Naive thymus-derived CD4-positive, alpha-beta T cell (primary cell): ENCODE measurements around the gene CACNB4. TPM values are rescaled to one million over a fixed set of nuclear protein-coding genes. Genes with fewer than 3 reads are reported as not detected.
A peak's percentile ranks its signal among the peaks of the same experiment; 100 is the strongest.

Source experiments
- ATAC-seq: fragments of 150-1000 bp; cut with Tn5 transposase; 2 replicates; pipeline ENCODE4 v1.10.0; 2021; ENCODE audit warnings: mild to moderate bottlenecking, moderate library complexity
- CTCF ChIA-PET: fragments of 350-600 bp; sonication (Branson Sonifier 250); formaldehyde crosslinking; loops from one replicate; lab custom pipeline; 2021; ENCODE audit warnings: antibody characterized with exemption; lab: Charles Lee
- POLR2A ChIA-PET: fragments of 350-600 bp; sonication (Branson Sonifier 250); formaldehyde crosslinking; loops from one replicate; lab custom pipeline; 2021; ENCODE audit warnings: antibody characterized with exemption, inconsistent platforms; lab: Charles Lee
- DNase-seq, 9 donors: peaks; one replicate each; pipeline versions ENCODE4 v3.0.0 to v3.0.0-alpha.2; 2020 to 2022; ENCODE audit warnings: mixed read lengths in 1 of 9
- H3K27ac ChIP-seq: one replicate; pipeline ENCODE4 v1.7.0; 2013; ENCODE audit warnings: mild to moderate bottlenecking, low read depth, low read length, moderate library complexity
- H3K27me3 ChIP-seq, 2 donors: one replicate each; pipeline ENCODE4 v1.7.0; 2013; ENCODE audit warnings: low read length in 2 of 2, mild to moderate bottlenecking in 2 of 2, moderate library complexity in 2 of 2; ENCODE audit not compliant: control insufficient read depth in 2 of 2, insufficient read depth in 2 of 2
- H3K36me3 ChIP-seq, 3 experiments: 1 replicate in 2 of 3; 2 replicates in 1 of 3; pipeline ENCODE4 v1.7.0; 2013; ENCODE audit warnings: low read length in 3 of 3, mild to moderate bottlenecking in 3 of 3, moderate library complexity in 1 of 3; ENCODE audit not compliant: insufficient read depth in 3 of 3, control insufficient read depth in 2 of 3
- H3K4me1 ChIP-seq, 2 donors: one replicate each; pipeline ENCODE4 v1.7.0; 2013; ENCODE audit warnings: low read length in 2 of 2, mild to moderate bottlenecking in 2 of 2, moderate library complexity in 1 of 2; ENCODE audit not compliant: control insufficient read depth in 2 of 2, insufficient read depth in 2 of 2
- H3K4me3 ChIP-seq: 2 replicates; pipeline ENCODE4 v1.7.0; 2013; ENCODE audit warnings: mild to moderate bottlenecking, low read length
- H3K9me3 ChIP-seq, 3 experiments: 1 replicate in 2 of 3; 2 replicates in 1 of 3; pipeline ENCODE4 v1.7.0; 2013; ENCODE audit warnings: low read length in 3 of 3; ENCODE audit not compliant: control insufficient read depth in 2 of 3
- H3K27ac Mint-ChIP-seq, 9 donors: one replicate each; pipeline ENCODE4 v1.8.0; 2020 to 2022; ENCODE audit warnings: mixed read lengths in 9 of 9, mild to moderate bottlenecking in 8 of 9, moderate library complexity in 5 of 9, inconsistent platforms in 2 of 9
- H3K27me3 Mint-ChIP-seq, 5 donors: one replicate each; pipeline ENCODE4 v1.8.0; 2021 to 2022; ENCODE audit warnings: mixed read lengths in 5 of 5, mild to moderate bottlenecking in 1 of 5
- H3K36me3 Mint-ChIP-seq, 5 donors: one replicate each; pipeline ENCODE4 v1.8.0; 2020 to 2022; ENCODE audit warnings: mixed read lengths in 5 of 5, mild to moderate bottlenecking in 3 of 5, inconsistent platforms in 1 of 5
- H3K4me1 Mint-ChIP-seq, 7 donors: one replicate each; pipeline ENCODE4 v1.8.0; 2020 to 2022; ENCODE audit warnings: mixed read lengths in 7 of 7, mild to moderate bottlenecking in 3 of 7, inconsistent platforms in 1 of 7
- H3K4me3 Mint-ChIP-seq, 10 donors: one replicate each; pipeline ENCODE4 v1.8.0; 2020 to 2022; ENCODE audit warnings: mild to moderate bottlenecking in 10 of 10, mixed read lengths in 10 of 10, moderate library complexity in 6 of 10, inconsistent platforms in 2 of 10
- H3K9me3 Mint-ChIP-seq, 11 donors: one replicate each; pipeline ENCODE4 v1.8.0; 2020 to 2022; ENCODE audit warnings: mixed read lengths in 11 of 11, mild to moderate bottlenecking in 4 of 11, inconsistent platforms in 1 of 11, moderate library complexity in 1 of 11
- intact Hi-C, 2 donors: fragments of 100-400 bp; cut with micrococcal nuclease; formaldehyde crosslinking; loops; one replicate each; pipeline ENCODE4 v1.15.1; 2023
- polyA plus RNA-seq, 2 donors: library from polyadenylated mRNA; unstranded; fragments of 300-500 nt; fragmentation: Illumina TruSeq; gene quantifications; one replicate each; pipeline ENCODE4 v1.2.3, GENCODE V29; 2021
- total RNA-seq, 6 experiments: library from RNA in 5 of 6; stranded (reverse) in 5 of 6; gene quantifications; 1 replicate in 5 of 6; 2 replicates in 1 of 6; pipeline ENCODE4 v1.2.3 and lab custom pipeline; 2021 to 2026

Gene CACNB4
- total and polyA plus RNA-seq, 7 experiments from 2014 or later: 0.16 to 2.5 (median 0.42) TPM; not detected in 2

DNA sequence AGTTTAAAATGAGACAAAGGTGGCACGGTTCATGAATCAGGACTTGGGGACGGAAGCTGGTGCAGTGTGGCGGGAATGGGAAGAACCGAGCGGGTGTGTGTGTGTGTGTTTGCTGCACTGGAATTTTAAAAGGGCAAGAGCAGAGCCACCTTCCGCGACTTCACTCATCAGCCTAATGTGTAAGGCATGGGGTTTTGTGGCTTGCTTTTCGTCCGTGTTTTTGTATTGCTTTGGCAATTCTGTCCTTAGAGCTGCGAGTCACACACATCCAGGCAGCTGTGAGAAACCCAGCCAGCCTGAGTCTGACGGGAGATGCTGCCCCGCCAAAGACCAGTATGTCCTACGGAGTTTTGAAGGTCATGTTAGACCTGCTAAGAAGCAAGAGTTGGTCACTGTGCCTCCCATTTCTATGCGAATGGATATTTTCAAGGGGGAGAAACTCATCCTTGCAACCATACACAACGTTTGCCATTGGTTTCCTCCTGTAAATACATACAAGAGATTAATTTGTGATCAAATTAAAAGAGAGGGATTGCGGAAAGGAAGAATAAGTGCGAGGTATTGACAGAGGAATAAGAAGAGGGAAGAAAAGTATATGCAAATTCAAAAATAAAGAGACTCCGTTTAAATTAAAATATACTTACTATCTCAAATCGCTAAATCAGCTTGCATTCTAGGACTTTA lies 665 bp upstream of the CACNB4 start:
- peaks cover 5 to 6% of the 10 kb centered on the region in 2 donors for H3K4me1 ChIP-seq
- peaks cover 0 to 9% (median 0%) of the 10 kb centered on the region in 5 donors for H3K36me3 Mint-ChIP-seq
- ChIA-PET CTCF (no interaction called here), POLR2A (no interaction called here)
- H3K27me3 ChIP-seq: peaks cover 16 to 27% of the 10 kb centered on the region in 2 donors
- peak overlapping the region in 1 of 9 donors; percentile 8 for H3K27ac Mint-ChIP-seq
- peak overlapping the region; percentile 58 for H3K4me3 ChIP-seq
- peaks cover 47 to 65% (median 61%) of the 10 kb centered on the region in 5 donors for H3K27me3 Mint-ChIP-seq
- intact Hi-C loops: no loop called here
- H3K4me3 Mint-ChIP-seq: peak overlapping the region; percentile 81 to 93 (median 87)
- H3K9me3 ChIP-seq: no peaks in the 10 kb centered on the region
- peaks cover 17 to 24% (median 22%) of the 10 kb centered on the region in 7 donors for H3K4me1 Mint-ChIP-seq
- DNase-seq (no peak), ATAC-seq (no peak)
- no peaks in the 10 kb centered on the region for H3K36me3 ChIP-seq
- no peak overlapping the region for H3K27ac ChIP-seq
- peaks cover 0 to 2% (median 0%) of the 10 kb centered on the region in 11 donors for H3K9me3 Mint-ChIP-seq

DNA sequence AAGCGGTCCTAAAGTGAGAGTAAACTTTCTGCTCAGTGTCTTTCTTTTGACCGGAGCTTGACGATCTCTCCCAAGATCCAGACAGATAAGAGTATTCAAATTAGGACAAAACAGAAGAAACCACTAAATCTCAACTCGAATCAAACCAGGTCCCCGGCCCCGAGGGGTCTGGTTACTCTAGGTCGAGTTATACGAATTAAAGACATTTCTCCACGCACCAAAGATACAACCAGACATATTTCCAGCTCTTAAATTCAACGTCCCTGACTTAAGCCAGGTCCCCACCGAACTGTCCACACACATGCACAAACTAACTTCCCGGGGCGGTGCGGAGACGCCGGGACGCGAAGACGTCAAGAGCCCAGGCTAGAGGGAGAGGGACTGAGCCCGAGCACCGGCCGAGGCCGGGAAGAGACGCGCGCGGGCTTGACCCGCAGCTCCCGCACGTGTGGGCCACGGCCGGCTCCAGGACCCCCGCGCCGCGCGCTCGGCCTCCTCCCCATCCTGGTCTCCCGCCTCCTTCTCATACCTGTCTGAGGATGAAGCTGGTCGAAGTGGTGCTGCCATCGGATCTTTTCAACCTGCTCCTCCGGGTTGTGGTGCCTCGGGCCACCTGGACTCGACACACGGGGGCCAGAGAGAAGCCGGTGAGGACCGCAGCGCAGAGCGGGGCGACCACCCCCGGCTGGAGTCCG lies 896 bp downstream of the CACNB4 start:
- H3K4me1 Mint-ChIP-seq: peaks cover 17 to 24% (median 22%) of the 10 kb centered on the region in 7 donors
- ChIA-PET POLR2A (no interaction called here), CTCF (no interaction called here)
- peaks cover 40 to 63% (median 61%) of the 10 kb centered on the region in 5 donors for H3K27me3 Mint-ChIP-seq
- intact Hi-C loops: no loop called here
- peak overlapping the region; percentile 72 to 93 (median 82) for H3K4me3 Mint-ChIP-seq
- ATAC-seq (peak; percentile 56), DNase-seq (peak in 2 of 9 donors; percentile 2 to 23)
- H3K27me3 ChIP-seq: peaks cover 16 to 24% of the 10 kb centered on the region in 2 donors
- H3K36me3 ChIP-seq: no peaks in the 10 kb centered on the region
- H3K36me3 Mint-ChIP-seq: peaks cover 0 to 9% (median 0%) of the 10 kb centered on the region in 5 donors
- H3K4me3 ChIP-seq: peak overlapping the region; percentile 42
- peaks cover 5 to 6% of the 10 kb centered on the region in 2 donors for H3K4me1 ChIP-seq
- H3K9me3 ChIP-seq: no peaks in the 10 kb centered on the region
- H3K27ac Mint-ChIP-seq: peak overlapping the region in 1 of 9 donors; percentile 14
- H3K9me3 Mint-ChIP-seq: peaks cover 0 to 2% (median 0%) of the 10 kb centered on the region in 11 donors
- no peak overlapping the region for H3K27ac ChIP-seq

DNA sequence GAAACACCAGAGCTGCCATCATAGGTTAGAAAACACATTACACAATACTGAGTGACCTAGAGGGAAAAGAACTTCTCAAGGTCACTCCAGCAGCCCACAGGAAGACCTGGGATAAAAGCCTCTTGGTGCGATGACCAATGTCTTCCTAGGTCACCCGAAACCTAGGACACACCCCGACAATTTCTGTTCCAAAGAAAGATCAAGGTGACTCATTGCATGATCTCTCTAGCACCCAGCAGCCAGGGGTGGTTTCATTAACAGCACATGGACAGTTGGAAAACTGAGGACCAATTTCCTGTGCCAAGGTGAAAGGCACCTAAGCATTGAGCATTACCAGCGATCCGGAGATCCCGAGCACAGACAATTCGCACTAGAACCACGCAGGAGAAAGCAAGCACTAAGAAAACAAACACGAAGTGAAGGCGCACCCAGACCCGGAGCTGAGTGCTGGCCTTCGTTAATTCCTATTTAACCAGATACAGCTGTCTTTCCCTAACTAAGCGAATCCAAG lies 1.5 kb downstream of the CACNB4 start:
- H3K4me1 Mint-ChIP-seq: peaks cover 17 to 24% (median 22%) of the 10 kb centered on the region in 7 donors
- H3K36me3 Mint-ChIP-seq: peaks cover 0 to 9% (median 0%) of the 10 kb centered on the region in 5 donors
- H3K4me3 Mint-ChIP-seq: peak overlapping the region; percentile 72 to 93 (median 82)
- intact Hi-C loops: no loop called here
- Histone ChIP-seq H3K9me3 (no peaks in the 10 kb centered on the region), H3K4me1 (peaks cover 5 to 6% of the 10 kb centered on the region in 2 donors), H3K27ac (no peak overlapping the region), H3K27me3 (peaks cover 16 to 24% of the 10 kb centered on the region in 2 donors), H3K4me3 (no peak overlapping the region), H3K36me3 (no peaks in the 10 kb centered on the region)
- no peak for ATAC-seq
- ChIA-PET CTCF (no interaction called here), POLR2A (no interaction called here)
- peaks cover 35 to 59% (median 57%) of the 10 kb centered on the region in 5 donors for H3K27me3 Mint-ChIP-seq
- H3K9me3 Mint-ChIP-seq: peaks cover 0 to 2% (median 0%) of the 10 kb centered on the region in 11 donors
- no peak overlapping the region for H3K27ac Mint-ChIP-seq
- no peak for DNase-seq

DNA sequence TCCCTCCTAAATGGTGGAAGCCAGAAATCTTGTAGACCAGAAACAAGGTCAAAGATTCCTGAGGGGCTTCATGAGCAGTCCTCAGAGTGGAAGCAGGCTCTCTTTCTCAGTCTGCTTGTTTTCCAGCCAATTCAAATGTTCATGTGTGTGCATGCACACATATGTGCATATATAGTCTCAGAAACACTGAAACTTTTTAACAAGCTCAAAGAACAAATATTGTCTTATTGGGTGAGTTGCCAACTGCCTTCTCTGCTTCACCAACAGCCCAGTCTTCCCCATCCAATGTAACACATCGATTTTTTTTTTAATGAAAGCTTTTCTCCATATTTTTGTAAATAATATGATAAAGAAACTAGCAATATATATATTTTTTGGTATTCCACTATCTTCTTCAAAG lies 3.7 kb downstream of the CACNB4 start:
- POLR2A ChIA-PET: no interaction called here
- no peak overlapping the region for H3K4me3 Mint-ChIP-seq
- CTCF ChIA-PET: no interaction called here

DNA sequence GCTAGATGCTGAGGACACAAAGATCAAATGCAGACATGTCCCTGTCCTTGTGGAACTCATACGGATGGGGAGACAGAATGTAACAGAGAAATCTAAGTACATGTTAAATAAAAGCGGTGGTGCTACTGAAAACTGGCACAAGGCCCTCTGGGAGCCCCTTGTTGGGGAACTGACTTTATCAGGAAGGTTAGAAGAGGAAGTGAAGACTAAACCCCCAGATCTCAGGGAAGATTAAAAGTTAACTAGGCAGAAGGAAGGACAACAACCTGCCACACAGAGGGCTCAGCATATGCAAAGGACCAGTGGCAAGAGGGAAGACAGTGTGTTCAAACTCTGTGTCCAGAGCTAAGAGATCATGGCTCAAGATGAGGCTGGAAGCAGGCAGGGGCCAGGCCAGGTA lies 4.8 kb downstream of the CACNB4 start:
- POLR2A ChIA-PET: no interaction called here
- no peak overlapping the region for H3K4me3 Mint-ChIP-seq

More for the DNA sequence above, 3.7 kb downstream of the CACNB4 start:
- H3K27ac ChIP-seq: no peak overlapping the region
- Mint-ChIP-seq H3K27me3 (peaks cover 28 to 54% (median 47%) of the 10 kb centered on the region in 5 donors), H3K4me1 (peaks cover 17 to 21% (median 19%) of the 10 kb centered on the region in 7 donors), H3K36me3 (peaks cover 0 to 6% (median 0%) of the 10 kb centered on the region in 5 donors), H3K9me3 (peaks cover 0 to 2% (median 0%) of the 10 kb centered on the region in 11 donors), H3K27ac (no peak overlapping the region)
- DNase-seq: no peak
- H3K36me3 ChIP-seq: no peaks in the 10 kb centered on the region
- peaks cover 5 to 6% of the 10 kb centered on the region in 2 donors for H3K4me1 ChIP-seq
- intact Hi-C loops: no loop called here
- no peaks in the 10 kb centered on the region for H3K9me3 ChIP-seq
- H3K27me3 ChIP-seq: peaks cover 8 to 15% of the 10 kb centered on the region in 2 donors
- no peak for ATAC-seq
- H3K4me3 ChIP-seq: no peak overlapping the region

DNA sequence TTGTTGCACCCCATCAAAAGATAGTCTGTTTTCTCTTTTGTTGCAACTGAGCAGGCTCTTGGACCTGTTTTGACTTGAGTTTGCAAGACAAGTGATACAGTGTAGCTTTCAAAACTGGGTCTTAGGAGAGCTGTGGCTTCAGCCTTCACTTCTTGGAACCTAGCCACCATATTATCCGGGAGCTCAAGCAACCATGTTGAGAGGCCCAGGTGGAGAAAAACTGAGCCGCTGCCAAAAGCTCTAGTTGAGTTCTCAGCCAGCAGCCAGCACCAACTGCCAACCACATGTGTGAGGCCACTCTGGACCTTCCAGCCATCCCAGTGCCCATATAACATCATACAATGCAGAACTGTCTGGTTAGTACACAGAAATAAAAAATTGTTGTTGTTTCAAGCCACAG lies 5.4 kb downstream of the CACNB4 start:
- H3K9me3 ChIP-seq: no peaks in the 10 kb centered on the region
- Mint-ChIP-seq H3K4me3 (no peak overlapping the region), H3K27ac (no peak overlapping the region), H3K9me3 (no peaks in the 10 kb centered on the region), H3K36me3 (no peaks in the 10 kb centered on the region), H3K27me3 (peaks cover 17 to 49% (median 33%) of the 10 kb centered on the region in 5 donors), H3K4me1 (peaks cover 9 to 12% (median 10%) of the 10 kb centered on the region in 7 donors)
- peaks cover 0 to 3% of the 10 kb centered on the region in 2 donors for H3K27me3 ChIP-seq
- DNase-seq (no peak), ATAC-seq (no peak)
- no peaks in the 10 kb centered on the region for H3K36me3 ChIP-seq
- intact Hi-C loops: no loop called here
- H3K4me3 ChIP-seq: no peak overlapping the region
- ChIA-PET POLR2A (no interaction called here), CTCF (no interaction called here)
- peaks cover 5 to 6% of the 10 kb centered on the region in 2 donors for H3K4me1 ChIP-seq
- no peak overlapping the region for H3K27ac ChIP-seq

More for the DNA sequence above, 4.8 kb downstream of the CACNB4 start:
- Mint-ChIP-seq H3K27ac (no peak overlapping the region), H3K9me3 (no peaks in the 10 kb centered on the region), H3K27me3 (peaks cover 16 to 47% (median 36%) of the 10 kb centered on the region in 5 donors), H3K36me3 (no peaks in the 10 kb centered on the region), H3K4me1 (peaks cover 9 to 12% (median 10%) of the 10 kb centered on the region in 7 donors)
- DNase-seq: no peak
- no peak for ATAC-seq
- Histone ChIP-seq H3K27me3 (peaks cover 0 to 3% of the 10 kb centered on the region in 2 donors), H3K9me3 (no peaks in the 10 kb centered on the region), H3K27ac (no peak overlapping the region), H3K4me3 (no peak overlapping the region), H3K36me3 (no peaks in the 10 kb centered on the region), H3K4me1 (peaks cover 5 to 6% of the 10 kb centered on the region in 2 donors)
- intact Hi-C loops: no loop called here
- CTCF ChIA-PET: no interaction called here
